NOMO-1 (cell line): ENCODE measurements around the gene SBF2.

Experiments
- DNase-seq, 2 experiments: peaks; one replicate each; lab custom pipeline; 2025; ENCODE audit not compliant: unreplicated experiment in 2 of 2; lab: John Stamatoyannopoulos, UW

SBF2 gene

DNA sequence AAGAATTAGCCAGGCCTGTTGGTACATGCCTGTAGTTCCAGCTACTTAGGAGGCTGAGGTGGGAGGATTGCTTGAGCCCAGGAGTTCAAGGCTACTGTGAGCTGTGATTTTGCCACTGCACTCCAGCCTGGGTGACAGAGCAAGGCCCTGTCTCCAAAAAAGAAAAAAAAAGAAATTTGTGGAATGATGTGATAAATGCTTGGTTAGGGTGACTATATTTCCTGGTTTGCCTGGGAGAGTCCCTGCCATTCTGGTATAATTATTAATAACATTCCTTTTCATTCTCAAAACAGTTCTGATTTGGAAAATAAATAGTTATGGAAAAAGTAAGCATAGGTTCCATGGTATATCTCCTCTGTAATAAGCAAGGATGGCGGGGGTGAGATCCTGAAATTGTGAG, 555.3 kb downstream of the SBF2 start:
- no peak for DNase-seq

DNA sequence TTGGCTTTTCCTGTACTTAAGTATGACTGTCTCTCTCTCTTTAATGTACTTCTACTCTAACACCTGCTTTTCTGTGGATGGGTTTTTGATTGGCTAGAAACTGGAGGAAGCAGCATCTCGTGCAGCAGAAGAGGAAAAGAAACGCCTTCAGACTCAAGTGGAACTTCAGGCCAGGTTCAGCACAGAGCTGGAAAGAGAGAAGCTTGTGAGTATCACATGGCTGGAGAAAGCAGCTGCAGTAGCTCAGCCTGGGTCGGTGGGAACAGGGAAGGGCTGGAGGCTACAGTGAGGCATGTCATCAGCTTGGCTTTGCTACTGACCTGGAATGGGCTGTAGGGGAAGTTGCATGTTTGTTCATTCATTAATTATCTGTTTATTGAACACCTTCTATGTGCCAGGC, 555.9 kb downstream of the SBF2 start:
- no peak for DNase-seq

DNA sequence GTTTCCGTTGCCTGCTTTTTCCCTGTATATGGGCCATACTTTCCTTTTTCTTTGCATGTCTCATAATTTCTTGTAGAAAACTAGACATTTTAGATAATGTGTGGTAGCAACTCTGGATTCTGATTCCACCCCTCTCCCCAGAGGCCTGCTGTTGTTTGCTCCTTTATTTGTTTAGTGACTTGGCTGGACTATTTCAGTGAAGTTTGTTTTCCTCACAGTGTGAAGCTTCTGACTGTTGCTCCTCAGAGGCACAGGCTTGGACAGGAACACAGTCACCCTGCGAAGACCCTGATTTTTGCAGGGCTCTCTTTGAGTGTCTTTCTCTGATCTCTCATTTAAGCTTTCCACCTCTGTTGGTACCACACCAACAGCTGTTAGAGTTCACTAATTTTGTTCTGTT, 557.7 kb downstream of the SBF2 start:
- no peak for DNase-seq

DNA sequence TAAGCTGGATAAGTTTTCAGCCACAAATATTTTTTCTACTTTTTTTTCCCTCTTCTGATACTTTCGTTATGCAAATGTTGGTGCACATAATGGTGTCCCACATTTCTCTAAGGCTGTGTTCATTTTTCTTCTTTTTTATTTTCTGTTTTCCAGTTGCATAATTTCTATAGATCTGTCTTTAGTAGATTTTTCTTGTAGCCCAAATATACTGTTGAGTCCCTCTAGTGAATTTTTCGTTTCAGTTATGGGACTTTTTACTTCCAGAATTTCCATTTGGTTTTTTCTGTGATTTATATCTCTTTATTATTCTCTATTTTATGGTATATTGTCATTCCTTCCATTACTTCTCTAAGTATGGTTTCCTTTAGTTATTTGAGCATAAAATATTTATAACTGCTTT, 558.1 kb downstream of the SBF2 start:
- no peak for DNase-seq

DNA sequence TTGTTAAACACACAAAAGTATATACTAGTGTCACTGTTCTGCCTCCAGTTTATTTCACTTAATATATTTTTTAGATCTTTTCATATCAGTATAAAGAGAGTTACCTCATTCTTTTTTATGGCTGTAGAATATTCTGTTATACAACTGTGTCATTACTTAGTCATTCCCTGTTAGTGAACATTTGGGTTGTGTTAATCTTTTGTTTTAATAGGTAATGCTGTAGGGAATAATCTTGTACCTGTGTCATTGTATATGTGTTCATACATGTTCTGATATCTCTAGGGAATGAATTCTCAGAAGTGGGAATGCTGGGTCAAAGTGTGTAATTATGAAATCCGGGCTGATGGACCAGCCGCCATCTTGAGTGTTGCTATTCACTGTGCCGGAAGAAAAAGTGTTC, 558.8 kb downstream of the SBF2 start:
- no peak for DNase-seq

DNA sequence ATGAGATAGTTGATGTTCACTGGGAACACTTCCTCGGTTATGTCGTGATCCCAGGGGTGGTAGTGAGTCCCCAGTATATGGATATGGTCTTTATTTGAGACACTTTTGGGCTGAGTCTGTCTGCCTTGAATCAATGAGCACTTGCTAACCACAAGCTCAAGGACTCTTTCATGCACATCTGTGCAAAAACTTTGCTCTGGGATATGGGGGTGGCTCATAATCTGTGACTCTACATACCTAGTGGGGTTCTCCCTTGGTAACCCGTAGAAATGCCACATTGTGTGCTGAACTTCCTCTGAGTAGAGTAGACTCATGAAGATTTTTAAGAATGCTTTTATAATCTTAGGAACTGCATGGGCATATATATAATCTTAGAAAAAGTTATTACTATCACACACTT, 560.8 kb downstream of the SBF2 start:
- no peak for DNase-seq

DNA sequence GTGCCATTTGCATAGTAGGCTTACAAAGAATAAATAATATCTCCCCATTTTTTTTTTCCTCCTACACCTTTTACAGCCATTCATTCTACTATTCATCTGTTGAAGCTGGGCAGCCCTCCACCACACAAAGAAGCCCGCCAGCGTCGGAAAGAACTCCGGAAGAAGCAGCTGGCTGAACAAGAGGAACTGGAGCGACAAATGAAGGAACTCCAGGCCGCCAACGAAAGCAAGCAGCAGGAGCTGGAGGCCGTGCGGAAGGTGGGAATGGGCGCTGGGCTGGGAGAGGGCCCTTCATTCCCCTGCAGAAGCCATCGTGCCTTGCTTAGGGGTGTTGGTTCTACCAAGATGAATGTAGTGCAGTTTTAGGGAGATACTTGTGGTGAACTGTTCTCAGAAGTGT, 561.6 kb downstream of the SBF2 start:
- no peak for DNase-seq

DNA sequence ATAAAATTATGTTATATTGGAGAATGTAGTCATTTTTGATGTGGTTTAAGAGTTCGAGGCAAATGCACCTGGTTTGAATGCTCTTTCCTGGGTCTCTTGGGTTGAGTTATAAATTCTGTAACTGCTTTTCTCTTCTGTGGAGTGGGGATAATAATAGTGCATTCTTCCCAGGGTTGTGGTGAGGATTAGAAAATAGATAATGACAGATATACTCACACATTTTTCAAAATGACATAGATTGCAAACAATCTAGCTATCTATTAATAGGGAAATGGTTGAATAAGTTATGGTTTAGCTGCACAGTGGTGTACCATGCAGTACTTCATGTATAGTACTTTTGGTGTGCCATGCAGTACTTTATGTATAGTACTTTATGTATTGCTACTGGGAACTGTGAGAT, 562.8 kb downstream of the SBF2 start:
- DNase-seq = no peak
